Activated CD4-positive, alpha-beta T cell treated with anti-CD3 and anti-CD28 coated beads, Interleukin-2, amount 50 U/mL, for 16 hours (primary cell): Measurements from ENCODE around the gene PLXNC1.
A peak's percentile ranks its signal among the peaks of the same experiment; 100 is the strongest.

ENCODE experiments used
- DNase-seq: peaks from one replicate; pipeline ENCODE4 v3.0.0-alpha.2; 2020

Gene PLXNC1

DNA sequence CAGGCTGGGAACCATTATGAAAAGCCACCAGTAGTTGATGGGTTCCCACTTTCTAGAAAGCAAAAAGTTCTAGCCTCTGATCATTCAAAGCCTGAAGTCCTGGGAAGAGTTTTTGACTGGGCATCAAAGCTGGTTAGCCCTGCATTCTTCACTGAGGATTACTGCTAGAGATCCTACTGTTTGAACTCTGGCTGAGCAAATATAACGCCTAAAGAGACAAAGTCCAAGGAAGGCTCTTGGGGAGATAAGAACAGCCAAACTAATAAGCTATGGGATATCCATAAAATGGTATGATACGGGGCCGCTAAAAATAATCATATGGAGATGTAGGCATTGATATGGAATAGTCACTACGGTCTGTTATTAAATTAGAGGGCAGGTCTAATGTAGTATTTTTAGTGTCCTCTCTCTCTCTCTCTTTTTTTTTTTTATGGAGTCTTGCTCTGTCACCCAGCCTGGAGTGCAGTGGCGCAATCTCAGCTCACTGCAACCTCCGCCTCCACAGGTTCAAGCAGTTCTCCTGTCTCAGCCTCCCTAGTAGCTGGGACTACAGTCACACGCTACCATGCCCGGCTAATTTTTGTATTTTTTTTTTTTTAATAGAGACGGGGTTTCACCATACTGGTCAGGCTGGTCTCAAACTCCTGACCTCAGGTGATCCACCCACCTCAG, 35.5 kb downstream of the PLXNC1 start:
- DNase-seq: no peak

DNA sequence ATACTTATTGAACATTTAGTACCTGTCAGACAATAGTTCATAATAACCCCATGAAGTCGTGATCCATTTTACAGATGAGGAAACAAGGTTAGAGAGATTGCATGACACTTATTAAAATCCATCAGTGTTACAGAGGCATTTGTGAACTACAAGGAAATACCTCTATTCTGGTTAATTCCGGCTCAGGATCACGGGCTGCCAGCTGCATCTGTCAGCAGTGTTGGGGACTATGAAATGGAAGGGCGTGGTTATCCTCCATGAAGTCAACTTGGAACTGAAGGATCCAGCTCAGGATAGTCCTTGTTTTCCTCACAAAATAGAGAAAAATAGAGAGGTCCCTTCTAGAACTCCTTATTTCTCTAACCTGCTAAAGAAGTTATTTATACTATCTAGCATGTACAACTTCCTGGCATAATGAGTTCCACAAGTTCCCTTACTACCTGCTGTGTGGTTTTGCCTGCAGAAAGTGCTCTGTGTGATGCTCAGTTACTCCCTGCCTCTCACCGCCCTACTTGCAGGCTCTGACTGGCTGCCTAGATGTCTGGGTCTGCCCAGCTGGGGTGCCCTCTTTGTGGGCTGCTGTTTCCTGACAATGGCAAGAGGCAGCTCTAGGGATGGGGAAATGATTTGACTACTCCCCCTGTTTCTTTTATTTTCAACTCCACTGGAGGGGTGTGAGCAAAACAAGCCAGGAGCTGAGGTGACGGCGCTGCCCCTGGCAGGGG, 36.8 kb downstream of the PLXNC1 start:
- no peak for DNase-seq

DNA sequence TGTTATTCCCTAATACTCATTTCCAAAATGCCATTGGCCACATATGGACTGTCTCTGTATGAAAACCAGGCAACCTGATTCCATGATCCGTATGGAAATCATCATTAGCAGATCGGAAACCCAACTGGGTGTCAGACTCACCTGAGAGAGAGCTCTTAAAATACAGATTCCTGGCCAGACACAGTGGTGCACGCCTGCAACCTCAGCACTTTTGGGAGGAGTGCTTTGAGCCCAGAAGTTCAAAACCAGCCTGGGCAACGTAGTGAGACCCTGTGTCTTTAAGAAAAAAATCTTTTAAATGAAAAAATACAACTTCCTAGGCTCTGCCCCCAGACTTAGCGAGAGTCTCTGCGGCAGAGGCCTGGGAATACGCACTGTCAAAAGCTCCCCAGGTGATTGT, 37.4 kb downstream of the PLXNC1 start:
- DNase-seq: no peak

DNA sequence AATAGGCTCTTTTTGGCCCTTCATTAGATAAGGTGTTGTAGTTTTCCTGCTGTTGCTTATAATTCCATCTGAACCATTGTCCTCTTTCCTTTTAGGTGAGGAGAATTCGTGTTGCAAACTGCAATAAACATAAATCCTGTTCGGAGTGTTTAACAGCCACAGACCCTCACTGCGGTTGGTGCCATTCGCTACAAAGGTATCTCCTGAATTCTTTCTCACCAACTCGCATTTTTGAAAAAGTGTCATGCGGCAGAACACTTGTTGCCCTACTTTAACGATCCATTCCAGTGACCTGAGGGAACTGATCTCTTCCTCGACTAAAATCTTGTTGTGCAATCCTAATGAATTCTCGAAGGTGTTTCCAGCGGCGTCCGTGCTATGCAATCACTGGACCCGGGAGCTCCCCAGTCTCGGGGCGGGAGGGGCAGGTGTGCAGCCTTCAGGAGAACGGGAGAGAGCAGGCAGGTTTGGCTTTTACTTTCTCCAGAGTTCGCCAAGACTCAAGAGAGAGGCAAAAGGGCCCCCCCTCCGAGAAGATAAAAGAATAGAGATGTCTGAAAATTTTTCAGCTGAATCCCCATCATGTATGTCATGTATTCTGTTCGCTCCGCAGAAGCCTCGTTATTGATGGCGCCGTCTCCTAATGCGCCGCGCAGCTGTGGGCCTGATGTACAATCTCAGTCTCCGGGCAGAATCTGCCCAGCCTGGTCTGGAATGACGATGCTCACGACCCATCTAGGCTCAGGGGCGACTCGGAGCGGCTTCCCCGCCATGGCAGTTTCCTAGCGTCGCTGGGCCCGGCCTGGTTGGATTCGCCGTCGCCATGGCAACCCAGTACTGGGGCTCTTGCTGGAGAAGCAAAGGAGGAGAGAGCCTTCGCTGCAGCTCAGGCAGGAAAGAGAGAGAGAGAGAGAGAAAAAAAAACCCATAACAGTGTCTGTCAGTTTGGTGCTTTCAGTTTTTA, 38.2 kb downstream of the PLXNC1 start:
- no peak for DNase-seq

DNA sequence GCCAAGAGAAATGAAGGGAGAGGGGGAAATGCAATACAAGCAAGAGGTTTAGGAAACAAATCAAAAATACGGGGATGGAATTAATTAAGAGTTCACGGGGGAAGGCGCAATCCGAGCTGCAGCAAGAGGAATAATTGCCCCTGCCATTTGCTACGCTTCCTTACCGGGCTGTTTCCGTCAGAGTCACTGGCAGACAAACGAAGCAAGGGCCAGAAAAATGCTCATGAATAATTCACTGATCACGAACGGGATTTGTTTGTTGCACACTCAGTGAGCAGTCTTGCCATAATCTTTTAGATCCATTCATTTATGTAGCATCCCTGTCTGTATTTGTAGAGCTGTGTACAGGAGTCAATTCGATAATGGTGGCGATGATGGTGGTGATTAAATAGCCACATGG, 39.0 kb downstream of the PLXNC1 start:
- no peak for DNase-seq

DNA sequence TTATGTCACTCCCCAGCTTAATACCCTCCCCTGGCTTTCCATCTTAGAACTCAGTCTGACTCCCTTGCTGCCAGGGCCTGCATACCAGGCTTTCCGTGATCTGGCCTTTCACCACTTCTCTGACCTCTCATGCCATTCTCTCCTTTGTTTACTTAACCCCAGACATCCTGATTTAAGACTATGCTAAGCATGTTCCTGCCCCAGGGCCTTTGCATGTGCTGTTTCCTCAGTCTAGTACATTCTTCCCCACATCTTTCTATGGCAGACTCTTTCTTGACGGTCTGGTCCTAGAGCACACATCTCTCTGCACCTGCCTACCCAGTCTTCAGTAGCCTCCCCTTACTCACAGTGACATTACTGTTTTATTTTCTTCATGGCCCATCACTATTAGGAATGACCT, 42.2 kb downstream of the PLXNC1 start:
- no peak for DNase-seq

DNA sequence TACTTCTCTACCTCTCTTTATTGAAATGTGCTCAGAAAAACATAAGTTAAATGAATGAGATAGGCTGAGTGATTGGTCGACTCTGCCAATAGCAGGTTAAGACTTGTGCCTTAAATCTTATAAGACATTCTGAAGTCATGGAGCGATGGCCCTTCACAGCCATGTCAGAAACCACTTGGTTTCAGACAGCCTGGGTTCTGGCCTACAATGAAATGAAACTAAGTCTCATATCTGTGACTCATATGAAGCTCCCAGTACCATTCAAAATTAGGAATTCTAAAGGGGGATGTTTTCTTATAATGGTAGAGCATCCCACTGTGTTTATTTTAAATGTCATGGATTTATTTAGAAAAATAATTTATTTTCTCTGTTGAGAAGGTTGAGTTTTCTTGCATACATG, 42.6 kb downstream of the PLXNC1 start:
- DNase-seq: no peak

DNA sequence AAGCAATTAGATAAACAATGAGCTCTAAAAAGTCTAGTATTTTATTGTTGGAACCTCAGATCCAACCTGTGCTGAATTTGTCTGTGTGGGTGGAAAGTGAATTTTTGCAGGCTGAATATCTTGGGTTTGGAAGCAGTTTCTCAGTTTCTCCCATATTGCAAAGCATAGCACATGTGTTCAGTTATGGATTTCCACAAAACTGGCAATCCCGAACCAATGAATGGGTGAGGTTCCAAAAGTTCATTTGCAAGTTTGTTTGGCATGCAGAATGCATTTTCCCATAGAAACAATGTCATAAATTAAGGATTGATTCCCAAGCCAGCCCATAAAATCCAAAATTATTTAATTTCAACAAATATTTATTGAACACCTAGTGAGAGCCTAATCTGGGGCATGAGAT, 43.4 kb downstream of the PLXNC1 start:
- DNase-seq: no peak

DNA sequence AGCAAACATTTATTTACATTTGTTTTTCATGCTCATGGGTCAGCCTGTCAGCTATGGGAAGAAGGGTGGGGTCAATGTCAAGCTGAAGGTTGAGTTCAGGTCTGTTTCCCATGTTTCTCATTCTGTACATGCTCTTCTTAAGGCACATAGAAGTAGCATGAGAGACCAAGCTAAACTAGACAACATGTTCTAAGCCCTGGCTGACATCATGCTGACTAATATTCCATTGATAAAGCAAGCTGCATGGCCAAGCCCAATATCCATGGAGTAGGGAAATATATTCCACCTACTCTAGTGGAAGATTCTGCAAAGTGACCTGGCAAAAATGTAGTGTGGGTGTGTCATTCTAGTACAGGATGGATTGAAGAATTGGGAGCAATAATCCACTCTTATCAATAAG, 44.1 kb downstream of the PLXNC1 start:
- no peak for DNase-seq

DNA sequence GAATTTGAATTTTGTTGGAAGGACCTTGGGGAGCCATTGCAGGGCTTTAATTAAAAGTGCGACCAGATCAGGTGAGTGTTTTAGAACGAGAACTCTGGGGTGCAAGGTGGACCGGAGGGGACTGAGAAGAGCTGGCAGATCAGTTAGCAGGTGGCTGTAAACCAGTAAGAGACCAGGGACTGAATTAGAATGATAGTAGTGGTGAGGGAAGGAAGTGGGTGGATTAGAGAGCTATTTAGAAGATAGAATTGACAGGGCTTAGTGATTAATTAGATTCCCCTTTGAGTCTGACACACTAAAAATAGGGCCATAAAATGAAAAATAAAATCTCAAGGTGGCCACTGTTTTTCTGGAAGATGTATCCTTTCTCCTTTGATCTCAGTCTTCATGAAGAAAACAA, 44.8 kb downstream of the PLXNC1 start:
- no peak for DNase-seq

DNA sequence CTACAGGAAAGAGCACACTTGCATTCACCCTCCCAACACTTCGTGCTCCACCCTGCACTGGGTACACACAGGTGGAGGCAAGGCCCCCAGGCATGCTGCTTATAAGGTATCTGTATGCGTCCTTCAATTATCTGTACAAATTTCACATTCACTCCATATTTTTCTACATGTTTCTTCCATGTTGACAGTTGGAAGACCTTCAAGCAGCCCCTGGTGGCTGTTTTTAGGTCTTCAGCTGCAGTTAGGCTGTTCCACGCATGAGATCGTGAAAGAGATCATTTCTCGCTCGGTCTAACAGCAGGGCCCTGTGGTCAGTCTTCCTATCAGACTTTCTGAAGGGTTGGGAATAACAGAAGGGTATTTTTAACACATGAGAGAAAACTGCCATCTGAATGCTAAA, 47.1 kb downstream of the PLXNC1 start:
- DNase-seq: no peak

DNA sequence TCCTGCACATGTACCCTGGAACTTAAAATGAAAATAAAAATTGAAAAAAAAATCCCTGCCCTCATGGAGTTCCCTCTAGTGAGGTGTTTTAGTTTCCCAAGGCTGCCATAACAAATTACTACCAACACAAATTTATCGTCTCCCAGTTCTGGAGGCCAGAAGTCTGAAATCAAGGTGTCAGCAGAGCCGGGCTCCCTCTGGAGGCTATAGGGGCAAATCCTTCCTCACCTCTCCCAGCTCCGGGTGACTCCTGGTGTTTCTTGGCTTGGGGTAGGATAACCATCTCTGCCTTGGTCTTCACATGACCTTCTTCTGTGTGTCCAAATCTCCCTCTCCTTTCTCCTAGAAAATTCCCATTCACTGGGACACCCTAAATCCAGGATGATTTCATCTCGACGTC, 50.1 kb downstream of the PLXNC1 start:
- no peak for DNase-seq

DNA sequence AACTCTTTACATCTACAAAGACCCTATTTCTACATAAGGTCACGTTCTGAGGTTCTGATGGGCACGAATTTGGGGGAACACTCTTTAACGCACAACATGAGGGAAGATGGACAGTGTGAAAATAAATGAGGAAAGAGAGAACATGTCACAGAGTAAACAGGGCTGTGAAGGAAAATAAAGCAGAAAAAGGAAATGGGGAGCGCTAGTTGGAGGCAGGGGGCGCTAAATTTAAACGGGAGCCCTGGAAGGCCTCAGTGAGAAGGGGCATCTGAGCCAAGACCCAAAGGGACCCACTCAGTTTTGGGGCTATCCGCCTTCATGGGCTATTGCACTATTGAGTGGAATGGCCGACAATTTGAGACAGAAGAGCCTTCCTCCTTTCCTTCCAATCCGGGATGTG, 50.5 kb downstream of the PLXNC1 start:
- no peak for DNase-seq

DNA sequence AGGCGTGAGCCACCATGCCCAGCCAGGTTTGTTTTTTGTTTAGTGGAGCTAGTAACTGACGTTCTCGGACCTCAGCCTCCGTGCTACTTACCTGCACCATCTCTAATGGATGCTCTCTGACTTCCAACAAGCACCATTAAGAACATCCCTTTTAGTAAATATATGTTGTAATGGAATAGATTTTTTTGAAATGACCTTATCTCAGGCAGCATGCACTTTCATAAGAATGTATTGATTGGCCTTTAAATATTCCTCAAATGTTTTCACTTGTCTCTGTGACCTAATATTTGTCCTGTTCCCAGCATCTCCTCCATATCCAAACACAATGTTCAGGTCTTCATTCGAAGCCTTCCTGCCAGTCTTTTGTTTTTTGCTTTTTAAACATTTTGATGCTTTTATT, 51.7 kb downstream of the PLXNC1 start:
- DNase-seq: no peak

DNA sequence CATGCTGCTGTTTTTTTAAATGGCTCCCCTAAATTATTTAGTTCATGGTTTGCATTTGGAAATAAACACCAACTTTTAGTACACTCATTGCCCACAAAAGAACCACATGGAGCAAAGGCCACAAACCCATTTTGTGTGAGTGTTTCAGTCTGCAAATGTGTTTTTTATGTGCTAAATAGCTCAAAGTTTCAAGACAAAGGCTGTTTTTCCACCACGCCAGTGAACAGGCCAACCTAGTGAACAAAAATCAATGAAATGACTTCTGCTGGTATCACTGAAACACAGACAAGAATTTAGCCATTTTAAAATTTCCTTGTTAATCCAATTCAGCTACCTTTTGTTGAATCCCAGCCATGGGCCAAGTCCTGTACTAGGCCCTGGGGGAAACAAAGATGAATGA, 52.3 kb downstream of the PLXNC1 start:
- no peak for DNase-seq

DNA sequence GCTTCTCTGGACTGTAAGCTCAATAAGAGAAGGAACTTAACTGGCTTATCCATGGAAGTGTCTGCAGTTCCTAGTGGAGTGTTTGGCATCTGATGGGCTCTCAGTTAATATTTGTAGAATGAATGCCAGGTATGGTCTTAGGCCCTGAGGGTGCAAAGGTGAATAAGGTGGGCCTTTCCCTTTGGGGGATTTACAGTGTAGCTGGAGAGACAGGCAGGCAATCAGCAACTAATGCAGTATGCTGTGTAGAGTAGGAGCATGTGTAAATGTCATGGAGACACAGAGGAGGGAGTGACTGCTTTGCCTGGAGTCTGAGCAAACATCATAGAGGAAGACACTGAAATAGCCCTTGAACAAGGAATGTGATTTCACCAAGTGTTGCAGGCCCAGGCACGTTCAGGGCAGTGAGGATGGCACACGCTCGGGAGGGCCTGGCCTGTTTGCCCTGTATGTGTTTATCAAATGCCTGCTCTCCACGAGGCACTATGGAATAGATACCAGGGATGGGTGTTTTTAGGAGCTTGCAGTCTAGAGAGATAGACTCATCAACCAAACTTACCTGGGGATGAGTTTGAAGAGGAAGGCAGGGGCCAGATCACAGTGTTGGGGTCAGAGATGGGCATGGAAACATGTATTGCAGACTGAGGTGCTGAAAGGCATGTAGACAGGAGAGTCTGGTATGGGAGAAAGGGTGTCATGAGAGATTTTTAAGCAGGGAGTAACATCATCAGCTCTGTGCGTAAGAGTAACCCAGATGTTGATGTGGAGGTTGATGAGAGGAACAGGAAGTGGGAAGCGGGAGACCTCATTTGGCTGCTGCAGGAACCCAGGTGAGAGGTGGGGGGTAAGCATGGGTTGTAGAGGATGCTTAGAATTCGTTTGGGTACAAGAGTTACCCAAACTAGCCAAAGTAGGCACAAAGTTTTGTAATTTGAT, 54.1 kb downstream of the PLXNC1 start:
- DNase-seq: peak; percentile 14

DNA sequence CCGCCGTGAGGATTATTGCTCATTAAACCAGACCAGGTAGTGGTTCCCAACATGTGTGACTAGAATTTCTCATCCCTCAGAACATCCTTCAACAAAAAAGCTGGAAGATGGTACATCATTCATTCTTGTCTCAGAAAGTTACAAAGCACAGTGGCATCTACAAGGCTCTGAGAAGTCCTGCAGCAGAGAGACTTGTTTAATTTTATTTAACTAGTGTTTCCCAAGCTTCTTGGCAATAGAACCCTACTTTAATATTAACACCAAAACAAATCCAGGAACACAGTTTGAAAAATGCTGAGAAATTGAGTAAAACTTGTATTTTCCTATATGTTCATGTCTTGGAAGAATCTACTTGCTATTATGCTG, 54.8 kb downstream of the PLXNC1 start:
- DNase-seq: no peak

DNA sequence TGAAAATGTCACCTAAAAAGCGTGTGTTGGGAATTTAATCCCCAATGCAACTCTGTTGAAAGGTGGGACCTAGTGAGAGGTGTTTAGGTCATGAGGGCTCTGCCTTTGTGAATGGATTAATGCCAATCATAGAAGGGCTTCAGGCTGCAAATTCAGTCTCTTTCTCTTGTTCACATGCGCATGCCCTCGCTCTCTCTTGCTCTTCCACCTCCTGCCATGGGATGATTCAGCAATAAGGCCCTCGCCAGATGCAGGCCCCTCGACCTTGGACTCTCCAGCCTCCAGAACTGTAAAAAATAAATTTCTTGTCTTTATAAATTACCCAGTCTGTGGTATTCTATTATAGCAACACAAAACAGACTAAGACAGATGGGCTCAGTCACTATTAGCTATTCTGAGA, 55.4 kb downstream of the PLXNC1 start:
- no peak for DNase-seq

DNA sequence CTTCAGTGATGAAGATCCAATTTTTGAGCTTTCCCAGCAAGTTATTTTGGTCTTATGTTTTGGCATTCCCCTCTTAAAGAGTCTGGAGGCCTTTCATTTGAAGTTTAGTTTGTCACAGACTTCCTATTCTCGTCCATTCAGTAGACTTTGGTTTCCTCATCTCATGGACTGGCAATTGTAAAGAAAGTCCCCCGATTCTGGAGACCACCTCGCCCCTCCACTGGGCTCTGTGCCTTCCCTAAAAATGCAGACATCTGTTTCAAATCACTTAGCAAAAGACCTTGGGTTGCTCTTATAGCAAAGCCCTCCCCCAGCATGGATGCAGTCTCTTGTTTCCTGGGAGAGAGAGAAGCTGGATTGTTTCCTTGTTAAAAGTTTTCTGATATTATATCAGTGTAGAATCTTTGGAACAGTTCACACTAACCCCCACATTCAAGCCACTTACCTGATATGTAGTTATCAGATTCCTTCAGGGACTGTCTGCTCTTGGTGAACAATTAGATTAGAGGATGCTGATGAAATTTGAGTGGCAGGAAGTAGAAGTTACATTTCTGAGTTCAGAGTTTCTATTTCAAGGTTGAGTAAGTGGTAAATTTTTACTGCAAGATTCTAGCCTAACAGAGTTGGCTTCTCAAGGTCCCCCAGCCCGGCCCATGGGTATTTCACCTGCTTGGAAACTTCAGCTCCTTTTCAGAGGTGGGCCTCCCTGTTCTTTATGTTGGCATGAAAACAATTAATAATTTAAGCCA, 56.3 kb downstream of the PLXNC1 start:
- DNase-seq: peak; percentile 70

DNA sequence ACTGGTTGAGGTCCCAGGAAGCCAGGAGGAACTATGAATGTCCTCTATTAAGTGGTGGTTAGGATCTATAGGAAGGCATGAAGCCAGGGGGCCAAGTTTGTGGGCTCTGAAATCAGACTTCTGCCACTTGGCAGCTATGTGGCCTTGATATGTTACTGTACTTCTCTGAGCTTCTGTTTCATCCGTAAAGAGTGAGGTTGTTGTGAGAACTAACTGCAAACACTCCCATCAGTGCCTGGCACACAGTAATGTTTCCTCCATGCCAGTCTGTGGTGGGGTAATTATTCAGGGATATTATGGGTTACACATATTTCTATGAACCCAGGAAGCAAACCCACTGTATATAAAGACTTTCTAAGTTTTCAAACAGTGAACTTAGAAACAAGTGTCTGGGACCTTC, 57.4 kb downstream of the PLXNC1 start:
- DNase-seq: peak; percentile 27

DNA sequence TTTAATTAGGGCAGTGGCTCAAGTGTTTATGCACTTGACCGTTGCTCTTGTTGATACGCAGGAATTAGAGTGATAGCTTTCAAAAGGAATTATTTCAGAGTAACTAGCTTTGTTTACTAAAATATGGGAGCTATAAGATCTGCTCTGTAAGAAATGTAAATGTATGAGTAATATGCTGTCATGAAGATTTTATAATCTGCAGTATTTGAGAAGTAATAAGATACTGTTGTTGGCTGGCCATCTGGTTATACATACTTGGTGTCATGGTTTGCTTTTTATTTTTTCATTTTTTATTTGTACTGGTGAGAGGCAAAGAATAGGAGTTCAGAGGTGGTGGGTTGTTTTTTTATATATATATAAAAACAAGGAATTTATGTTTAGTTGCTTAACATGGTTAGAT, 58.5 kb downstream of the PLXNC1 start:
- no peak for DNase-seq

DNA sequence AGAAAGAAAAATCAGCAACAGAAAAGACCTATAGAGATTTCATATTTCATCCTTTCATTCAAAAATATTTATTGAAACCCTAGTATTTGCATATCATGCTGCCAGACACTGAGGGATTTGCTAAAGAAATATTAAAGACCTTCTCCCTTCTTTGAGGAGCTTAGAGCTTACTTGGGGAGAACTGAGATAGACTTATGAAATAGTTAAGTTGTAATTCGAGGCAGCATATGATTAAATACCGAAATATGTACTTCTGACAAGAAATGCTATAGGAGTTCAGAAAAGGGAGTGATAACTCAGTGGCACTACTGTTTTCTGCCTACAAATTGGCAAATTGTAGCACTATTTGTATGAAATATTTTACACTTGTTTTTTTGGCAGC, 59.1 kb downstream of the PLXNC1 start:
- DNase-seq: no peak
